Stimulated activated CD8-positive, alpha-beta memory T cell treated with anti-CD3 and anti-CD28 coated beads, Interleukin-4, amount 100 ng/mL, for 4 hours (primary cell): ENCODE results near the gene MORC2.

Experiments
- DNase-seq, 2 donors: peaks; one replicate each; pipeline ENCODE4 v3.0.0-alpha.2; 2020; ENCODE audit warnings: low read depth in 2 of 2, low spot score in 1 of 2

MORC2 gene

DNA sequence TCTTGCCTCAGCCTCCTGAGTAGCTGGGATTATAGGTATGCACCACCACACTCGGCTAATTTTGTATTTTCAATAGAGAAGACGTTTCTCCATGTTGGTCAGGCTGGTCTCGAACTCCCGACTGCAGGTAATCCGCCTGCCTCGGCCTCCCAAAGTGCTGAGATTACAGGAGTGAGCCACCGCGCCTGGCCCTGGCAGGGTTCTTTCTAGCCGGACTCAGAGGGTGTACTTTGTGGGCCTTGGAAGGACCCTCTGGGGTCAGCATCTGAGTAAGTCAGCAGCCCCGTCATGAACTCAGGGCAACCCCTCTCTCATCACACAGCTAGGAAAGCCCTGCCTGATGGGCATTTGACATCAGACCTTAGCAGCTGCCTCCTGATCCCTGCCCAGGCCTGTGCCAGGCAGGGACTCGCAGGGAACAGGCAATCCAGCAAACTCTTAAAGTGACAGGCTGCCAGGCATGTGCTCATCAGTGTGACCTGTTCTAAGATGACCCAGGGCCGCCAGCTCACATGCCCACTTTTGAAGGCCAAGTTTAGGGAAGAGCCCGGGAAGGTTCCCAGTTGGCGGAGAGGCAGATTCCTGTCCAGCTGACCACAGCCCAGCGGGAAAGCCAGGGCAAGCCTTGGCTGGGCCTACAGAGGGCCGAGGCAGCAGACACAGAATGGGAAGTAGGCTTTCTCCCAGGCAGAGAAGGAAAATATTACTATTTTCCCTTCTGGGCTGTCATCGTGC, 92.9 kb downstream of the MORC2 start:
- no peak for DNase-seq
